BJ (cell line): Measurements from ENCODE around the gene LUC7L. TPM values are rescaled to one million over a fixed set of nuclear protein-coding genes. Genes with fewer than 3 reads are reported as not detected.
"Not testable (repeated sequence)": the region's sequence is repeated elsewhere in the genome, so short reads cannot be mapped to it uniquely, and the experiment has no call there.

Experiments
- CTCF ChIA-PET: fragments of 350-600 bp; formaldehyde crosslinking; extraction: SDS; loops from one replicate; lab custom pipeline; 2021; ENCODE audit warnings: antibody characterized with exemption, inconsistent platforms; lab: Yijun Ruan, JAX
- POLR2A ChIA-PET: fragments of 300-600 bp; sonication (Branson Sonifier 250); formaldehyde crosslinking; extraction: SDS; loops from one replicate; lab custom pipeline; 2021; ENCODE audit warnings: antibody characterized with exemption; lab: Charles Lee
- DNase-seq: peaks from one replicate; pipeline ENCODE4 v3.0.0-alpha.2; 2011; ENCODE audit warnings: low read depth
- H3K27me3 ChIP-seq: 2 replicates; pipeline ENCODE4 v1.6.0; 2011; ENCODE audit warnings: low read length; ENCODE audit not compliant: control insufficient read depth, insufficient read depth
- H3K36me3 ChIP-seq: 2 replicates; pipeline ENCODE4 v1.5.1; 2011; ENCODE audit warnings: low read length; ENCODE audit not compliant: control insufficient read depth, insufficient read depth
- H3K4me3 ChIP-seq: 2 replicates; pipeline ENCODE4 v1.5.1; 2011; ENCODE audit warnings: low read depth, mild to moderate bottlenecking, control low read depth, low read length
- polyA plus RNA-seq: library from polyadenylated mRNA; depleted of rRNA; stranded (reverse); fragments of >200 nt; gene quantifications from 2 replicates; pipeline ENCODE4 v1.2.3, GENCODE V29; 2011
- TF ChIP-seq, protein P1 (sequence below): IDR thresholded peaks from 2 replicates; pipeline ENCODE4 v1.5.1; 2011; ENCODE audit warnings: low read depth, mild to moderate bottlenecking, control low read depth, inconsistent platforms, low read length, moderate library complexity; ENCODE audit not compliant: insufficient read depth

The LUC7L gene
- polyA plus RNA-seq, 1 experiment: 23.3 TPM

DNA sequence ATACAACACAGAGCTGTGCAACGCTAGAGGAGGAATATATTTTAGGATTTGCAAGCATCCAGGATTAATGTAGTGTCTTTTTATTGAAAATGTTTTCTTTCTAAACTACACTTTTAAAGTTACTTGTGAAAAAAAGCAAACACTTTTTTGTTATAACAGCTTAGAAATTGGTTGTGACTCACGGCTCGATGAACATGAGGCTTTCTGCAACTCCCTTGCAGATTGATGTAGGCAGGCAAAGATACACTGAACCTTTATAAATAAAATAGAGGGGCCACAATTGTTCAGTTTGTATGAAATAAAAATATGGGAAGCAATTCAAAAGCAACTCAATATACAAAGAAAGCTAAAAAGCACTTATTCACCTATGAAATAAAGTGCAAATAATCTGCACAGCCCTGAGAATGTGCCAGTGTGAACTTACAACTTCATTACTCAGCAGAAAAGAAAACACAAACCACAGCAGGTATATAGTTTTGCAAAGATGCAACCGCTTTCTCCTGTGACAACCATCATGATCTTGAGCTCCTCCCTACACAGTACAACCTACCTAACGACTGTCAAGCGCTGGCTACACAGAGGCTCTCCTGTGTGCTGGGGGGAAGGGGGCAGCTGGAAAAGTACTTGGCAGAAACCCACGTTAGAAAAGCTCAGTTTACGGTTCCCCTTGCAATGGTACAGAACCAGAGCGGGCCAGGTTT lies 948 bp downstream of the LUC7L start:
- no peak for DNase-seq
- Histone ChIP-seq H3K27me3 (no peaks in the 10 kb centered on the region), H3K36me3 (peaks cover 7% of the 10 kb centered on the region), H3K4me3 (peak overlapping the region; percentile 81)
- ChIA-PET POLR2A (interaction anchor here (0.6 to 0.7 kb wide), 2 partner anchors 11 to 125 kb away, joined by 3 to 10 read pairs; no protein-coding TSS in a partner anchor), CTCF (interaction anchor here (0.7 to 2.6 kb wide), 8 partner anchors 16 to 134 kb away, joined by 3 to 9 read pairs (median 4); partner anchors contain the start of gene AXIN1)
- TF ChIP-seq, protein P1, sequence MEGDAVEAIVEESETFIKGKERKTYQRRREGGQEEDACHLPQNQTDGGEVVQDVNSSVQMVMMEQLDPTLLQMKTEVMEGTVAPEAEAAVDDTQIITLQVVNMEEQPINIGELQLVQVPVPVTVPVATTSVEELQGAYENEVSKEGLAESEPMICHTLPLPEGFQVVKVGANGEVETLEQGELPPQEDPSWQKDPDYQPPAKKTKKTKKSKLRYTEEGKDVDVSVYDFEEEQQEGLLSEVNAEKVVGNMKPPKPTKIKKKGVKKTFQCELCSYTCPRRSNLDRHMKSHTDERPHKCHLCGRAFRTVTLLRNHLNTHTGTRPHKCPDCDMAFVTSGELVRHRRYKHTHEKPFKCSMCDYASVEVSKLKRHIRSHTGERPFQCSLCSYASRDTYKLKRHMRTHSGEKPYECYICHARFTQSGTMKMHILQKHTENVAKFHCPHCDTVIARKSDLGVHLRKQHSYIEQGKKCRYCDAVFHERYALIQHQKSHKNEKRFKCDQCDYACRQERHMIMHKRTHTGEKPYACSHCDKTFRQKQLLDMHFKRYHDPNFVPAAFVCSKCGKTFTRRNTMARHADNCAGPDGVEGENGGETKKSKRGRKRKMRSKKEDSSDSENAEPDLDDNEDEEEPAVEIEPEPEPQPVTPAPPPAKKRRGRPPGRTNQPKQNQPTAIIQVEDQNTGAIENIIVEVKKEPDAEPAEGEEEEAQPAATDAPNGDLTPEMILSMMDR: no peak

DNA sequence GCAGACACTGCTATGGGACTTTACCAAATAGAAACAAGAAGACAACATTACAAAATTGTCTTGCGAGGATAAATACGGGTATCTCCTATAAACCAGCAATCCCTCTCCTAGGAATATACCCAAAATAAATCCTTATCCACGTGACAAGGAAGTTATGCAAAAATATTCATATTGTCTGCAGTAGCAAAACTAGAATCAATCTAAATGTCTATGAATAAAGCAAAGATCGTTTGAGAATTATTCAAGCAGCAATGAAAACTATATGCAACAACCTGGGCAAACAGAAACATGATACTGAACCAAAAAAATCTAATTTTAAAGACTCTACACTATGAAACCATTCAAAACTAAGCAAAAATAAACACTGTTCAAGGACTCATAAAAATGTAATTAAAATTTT lies 9.2 kb downstream of the LUC7L start:
- no peak for DNase-seq
- TF ChIP-seq, protein P1: no peak
- POLR2A ChIA-PET: no interaction called here
- H3K27me3 ChIP-seq: no peaks in the 10 kb centered on the region
- no peak overlapping the region for H3K4me3 ChIP-seq
- CTCF ChIA-PET: interaction anchor here (1.1 kb wide), 1 partner anchor 111 kb away, joined by 3 read pairs; no protein-coding TSS in a partner anchor
- H3K36me3 ChIP-seq: peaks cover 22% of the 10 kb centered on the region

DNA sequence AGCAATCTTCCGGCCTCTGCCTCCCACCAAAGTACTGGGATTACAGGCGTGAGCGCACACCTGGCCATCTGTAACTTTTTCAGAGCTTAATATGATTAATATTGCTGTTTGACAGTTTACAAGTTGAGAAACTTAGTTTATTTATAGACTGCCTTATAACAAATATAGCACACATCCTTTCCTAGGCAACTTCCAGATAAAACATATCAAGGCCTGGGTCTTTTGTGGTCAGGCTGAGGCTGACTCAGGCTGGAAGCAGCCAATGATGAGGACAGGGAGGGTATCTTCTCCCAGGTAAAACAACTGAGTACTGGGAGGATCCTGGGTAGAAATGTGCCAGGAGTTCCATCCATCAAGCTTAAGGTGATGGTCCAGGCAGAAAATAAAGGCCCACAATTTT lies 16.2 kb downstream of the LUC7L start:
- TF ChIP-seq, protein P1: no peak
- ChIA-PET CTCF (interaction anchor here (1.3 kb wide), 1 partner anchor 106 kb away, joined by 3 read pairs; no protein-coding TSS in a partner anchor), POLR2A (no interaction called here)
- Histone ChIP-seq H3K4me3 (no peak overlapping the region), H3K36me3 (peaks cover 19% of the 10 kb centered on the region), H3K27me3 (no peaks in the 10 kb centered on the region)
- no peak for DNase-seq

DNA sequence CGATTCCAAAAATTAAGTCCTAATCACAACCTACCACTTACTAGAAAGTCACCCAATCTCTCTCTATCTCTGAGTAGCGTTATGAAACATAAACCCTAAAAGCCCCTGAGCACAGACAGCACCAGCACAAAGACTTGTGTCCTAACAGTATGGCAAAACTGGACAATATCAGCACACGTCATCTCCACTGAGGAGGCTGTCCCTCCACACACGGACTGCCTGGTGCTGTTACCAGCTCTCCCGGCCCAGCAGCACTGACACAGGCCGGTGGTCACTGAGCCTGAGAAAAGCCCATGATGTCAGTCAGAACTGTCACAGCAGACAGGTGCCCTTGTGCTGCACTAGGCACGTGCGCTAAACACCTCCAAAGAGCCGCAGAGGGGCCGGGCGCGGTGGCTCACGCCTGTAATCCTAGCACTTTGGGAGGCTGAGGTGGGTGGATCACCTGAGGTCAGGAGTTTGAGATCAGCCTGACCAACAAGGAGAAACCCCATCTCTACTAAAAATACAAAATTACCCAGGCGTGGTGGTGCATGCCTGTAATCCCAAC lies 17.5 kb downstream of the LUC7L start:
- POLR2A ChIA-PET, H3K4me3 ChIP-seq, H3K27me3 ChIP-seq, DNase-seq: not testable (repeated sequence)
- CTCF ChIA-PET: interaction anchor here (1.0 kb wide), 1 partner anchor 16 kb away, joined by 4 read pairs; no protein-coding TSS in a partner anchor
- peaks cover 19% of the 10 kb centered on the region for H3K36me3 ChIP-seq

GRCh38 chr16:209359-209758 lies 19.9 kb downstream of the LUC7L start:
- POLR2A ChIA-PET, H3K4me3 ChIP-seq, DNase-seq, H3K27me3 ChIP-seq: not testable (repeated sequence)
- CTCF ChIA-PET: interaction anchor here (0.7 to 1.3 kb wide), 5 partner anchors 10 to 153 kb away, joined by 3 to 4 read pairs (median 3); partner anchors contain the start of gene HBQ1
- peaks cover 19% of the 10 kb centered on the region for H3K36me3 ChIP-seq

GRCh38 chr16:204046-204445 lies 25.2 kb downstream of the LUC7L start:
- CTCF ChIA-PET: interaction anchor here (0.8 to 0.9 kb wide), 2 partner anchors 14 to 22 kb away, joined by 3 read pairs; no protein-coding TSS in a partner anchor

More at GRCh38 chr16:204046-204445, 25.2 kb downstream of the LUC7L start:
- DNase-seq, H3K27me3 ChIP-seq, H3K4me3 ChIP-seq, POLR2A ChIA-PET: not testable (repeated sequence)
- peaks cover 14% of the 10 kb centered on the region for H3K36me3 ChIP-seq
